HepG2 (cell line): ENCODE data around the gene RNF150. TPM values are rescaled to one million over a fixed set of nuclear protein-coding genes. Genes with fewer than 3 reads are reported as not detected.

Experiments
- AHDC1 ChIP-seq: sonication (generic); formaldehyde crosslinking; IDR thresholded peaks from 2 replicates; pipeline ENCODE4 v1.5.1; 2020; ENCODE audit warnings: mild to moderate bottlenecking, missing genetic modification reagents, borderline replicate concordance
- ATF7-NPFF ChIP-seq: sonication (generic); formaldehyde crosslinking; IDR thresholded peaks from 2 replicates; pipeline ENCODE4 v1.8.1; 2023; ENCODE audit warnings: mild to moderate bottlenecking, low read depth, missing genetic modification reagents, moderate library complexity
- FOXA3 ChIP-seq: IDR thresholded peaks from 2 replicates; pipeline ENCODE4 v1.6.1; 2016; ENCODE audit warnings: missing genetic modification reagents, missing compliant biosample characterization
- RXRB ChIP-seq: IDR thresholded peaks from 2 replicates; pipeline ENCODE4 v1.6.1; 2016; ENCODE audit warnings: borderline replicate concordance, missing genetic modification reagents, missing compliant biosample characterization
- SMC3 ChIP-seq: IDR thresholded peaks from 2 replicates; pipeline ENCODE4 v1.6.1; 2011; ENCODE audit warnings: low read length, improper control_type of control experiment
- polyA plus RNA-seq, 8 experiments: library from polyadenylated mRNA; depleted of rRNA in 3 of 8; stranded (reverse) in 7 of 8; unstranded in 1 of 8; fragments of >200 nt; fragmentation: Illumina TruSeq in 4 of 8; extraction: Trizol in 4 of 8; gene quantifications; 2 replicates each; pipeline versions ENCODE4 v1.2.1 to v1.2.3, GENCODE V29; 2011 to 2016; ENCODE audit warnings: low read depth in 4 of 8, missing spikeins in 1 of 8, mixed read lengths in 1 of 8; ENCODE audit not compliant: insufficient read depth in 1 of 8
- total RNA-seq, 5 experiments: library from RNA; depleted of rRNA; stranded (reverse); fragments of >200 nt; fragmentation: Illumina TruSeq; extraction: Trizol; gene quantifications; 2 replicates each; pipeline ENCODE4 v1.2.3, GENCODE V29; 2016; ENCODE audit warnings: low read depth in 1 of 5
- TF ChIP-seq, protein P1 (sequence below): sonication (generic); formaldehyde crosslinking; IDR thresholded peaks from 2 replicates; pipeline ENCODE4 v1.5.0; 2020; ENCODE audit warnings: mild to moderate bottlenecking, missing genetic modification reagents, moderate library complexity
- TF ChIP-seq, protein P2 (sequence below): IDR thresholded peaks from 2 replicates; pipeline ENCODE4 v1.6.1; 2012; ENCODE audit warnings: low read length, improper control_type of control experiment

Gene RNF150
- total and polyA plus RNA-seq, 2 of the 13 experiments (the other 11 are each of a cell fraction or from before 2014, with no cell fraction given), result 0.02 to 0.03 TPM

GRCh38 chr4:140851032-140851636 is 282.1 kb downstream of the RNF150 start (continued):
- TF ChIP-seq AHDC1 (CRISPR knock-in tag) (no peak), FOXA3 (CRISPR knock-in tag) (peak; percentile 23; the same call in 1 of the 2 replicates), ATF7-NPFF (no peak), SMC3 (peak; percentile 88), RXRB (CRISPR knock-in tag) (0 out of 2 replicates have a peak, but pooled peaks have one; percentile 19)
- TF ChIP-seq, protein P1, sequence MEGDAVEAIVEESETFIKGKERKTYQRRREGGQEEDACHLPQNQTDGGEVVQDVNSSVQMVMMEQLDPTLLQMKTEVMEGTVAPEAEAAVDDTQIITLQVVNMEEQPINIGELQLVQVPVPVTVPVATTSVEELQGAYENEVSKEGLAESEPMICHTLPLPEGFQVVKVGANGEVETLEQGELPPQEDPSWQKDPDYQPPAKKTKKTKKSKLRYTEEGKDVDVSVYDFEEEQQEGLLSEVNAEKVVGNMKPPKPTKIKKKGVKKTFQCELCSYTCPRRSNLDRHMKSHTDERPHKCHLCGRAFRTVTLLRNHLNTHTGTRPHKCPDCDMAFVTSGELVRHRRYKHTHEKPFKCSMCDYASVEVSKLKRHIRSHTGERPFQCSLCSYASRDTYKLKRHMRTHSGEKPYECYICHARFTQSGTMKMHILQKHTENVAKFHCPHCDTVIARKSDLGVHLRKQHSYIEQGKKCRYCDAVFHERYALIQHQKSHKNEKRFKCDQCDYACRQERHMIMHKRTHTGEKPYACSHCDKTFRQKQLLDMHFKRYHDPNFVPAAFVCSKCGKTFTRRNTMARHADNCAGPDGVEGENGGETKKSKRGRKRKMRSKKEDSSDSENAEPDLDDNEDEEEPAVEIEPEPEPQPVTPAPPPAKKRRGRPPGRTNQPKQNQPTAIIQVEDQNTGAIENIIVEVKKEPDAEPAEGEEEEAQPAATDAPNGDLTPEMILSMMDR (CRISPR knock-in tag), result peak; percentile 85
- TF ChIP-seq, protein P2, sequence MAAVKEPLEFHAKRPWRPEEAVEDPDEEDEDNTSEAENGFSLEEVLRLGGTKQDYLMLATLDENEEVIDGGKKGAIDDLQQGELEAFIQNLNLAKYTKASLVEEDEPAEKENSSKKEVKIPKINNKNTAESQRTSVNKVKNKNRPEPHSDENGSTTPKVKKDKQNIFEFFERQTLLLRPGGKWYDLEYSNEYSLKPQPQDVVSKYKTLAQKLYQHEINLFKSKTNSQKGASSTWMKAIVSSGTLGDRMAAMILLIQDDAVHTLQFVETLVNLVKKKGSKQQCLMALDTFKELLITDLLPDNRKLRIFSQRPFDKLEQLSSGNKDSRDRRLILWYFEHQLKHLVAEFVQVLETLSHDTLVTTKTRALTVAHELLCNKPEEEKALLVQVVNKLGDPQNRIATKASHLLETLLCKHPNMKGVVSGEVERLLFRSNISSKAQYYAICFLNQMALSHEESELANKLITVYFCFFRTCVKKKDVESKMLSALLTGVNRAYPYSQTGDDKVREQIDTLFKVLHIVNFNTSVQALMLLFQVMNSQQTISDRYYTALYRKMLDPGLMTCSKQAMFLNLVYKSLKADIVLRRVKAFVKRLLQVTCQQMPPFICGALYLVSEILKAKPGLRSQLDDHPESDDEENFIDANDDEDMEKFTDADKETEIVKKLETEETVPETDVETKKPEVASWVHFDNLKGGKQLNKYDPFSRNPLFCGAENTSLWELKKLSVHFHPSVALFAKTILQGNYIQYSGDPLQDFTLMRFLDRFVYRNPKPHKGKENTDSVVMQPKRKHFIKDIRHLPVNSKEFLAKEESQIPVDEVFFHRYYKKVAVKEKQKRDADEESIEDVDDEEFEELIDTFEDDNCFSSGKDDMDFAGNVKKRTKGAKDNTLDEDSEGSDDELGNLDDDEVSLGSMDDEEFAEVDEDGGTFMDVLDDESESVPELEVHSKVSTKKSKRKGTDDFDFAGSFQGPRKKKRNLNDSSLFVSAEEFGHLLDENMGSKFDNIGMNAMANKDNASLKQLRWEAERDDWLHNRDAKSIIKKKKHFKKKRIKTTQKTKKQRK, result no peak
